ENCODE data around the gene ARHGAP10.

Gene ARHGAP10

DNA sequence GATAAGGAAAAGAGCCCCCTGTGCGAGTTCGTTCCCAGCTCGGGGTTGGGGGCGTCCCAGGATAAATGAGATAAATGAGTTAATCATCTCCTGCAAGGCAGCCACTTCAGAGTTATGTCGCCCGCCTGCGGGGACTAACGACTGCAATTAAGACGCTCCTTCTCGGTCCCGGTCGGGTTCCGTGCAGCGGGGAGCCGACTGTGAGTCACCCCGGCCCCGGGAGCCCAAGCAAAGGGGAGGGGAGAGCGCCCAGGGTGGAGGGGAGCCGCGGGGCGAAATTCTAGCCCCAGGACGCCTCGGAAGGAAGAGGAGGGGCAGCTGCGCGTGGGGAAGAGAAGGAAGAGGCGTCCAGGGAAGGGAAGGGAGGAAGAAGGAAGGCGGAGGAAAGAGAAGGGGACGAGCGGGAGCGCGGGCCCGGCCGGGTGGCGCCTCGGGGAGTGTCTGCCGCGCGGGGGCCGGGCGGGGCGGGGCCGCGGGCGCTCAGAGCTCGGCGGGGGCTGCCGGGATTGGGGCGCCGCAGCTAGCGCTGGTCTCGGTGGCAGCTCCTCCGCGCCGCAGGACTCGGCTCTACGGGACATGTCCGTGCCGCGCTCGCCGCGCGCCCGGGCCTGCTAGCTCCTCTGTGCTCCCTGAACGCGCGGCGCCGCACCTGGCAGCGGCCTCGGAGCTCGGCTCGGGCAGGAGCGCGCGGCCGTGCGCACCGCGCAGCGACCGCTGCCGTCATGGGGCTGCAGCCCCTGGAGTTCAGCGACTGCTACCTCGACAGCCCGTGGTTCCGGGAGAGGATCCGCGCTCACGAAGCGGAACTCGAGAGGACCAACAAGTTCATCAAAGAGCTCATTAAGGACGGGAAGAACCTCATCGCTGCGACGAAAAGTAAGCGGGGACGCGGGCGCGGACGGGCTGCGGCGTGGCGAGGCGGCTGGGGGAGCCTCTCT lies at the start of gene ARHGAP10:
Gene ARHGAP10 (plus strand): TSS at position 509 of the 938 bp plus-strand sequence. CDS start 214 bp downstream, at position 723.
- peak; percentile 79 for DNase-seq

GRCh38 chr4:147682755-147683154 lies 49.1 kb upstream of the ARHGAP10 start:
- no peak for DNase-seq

GRCh38 chr4:147683188-147683591 lies 48.7 kb upstream of the ARHGAP10 start:
- no peak for DNase-seq

DNA sequence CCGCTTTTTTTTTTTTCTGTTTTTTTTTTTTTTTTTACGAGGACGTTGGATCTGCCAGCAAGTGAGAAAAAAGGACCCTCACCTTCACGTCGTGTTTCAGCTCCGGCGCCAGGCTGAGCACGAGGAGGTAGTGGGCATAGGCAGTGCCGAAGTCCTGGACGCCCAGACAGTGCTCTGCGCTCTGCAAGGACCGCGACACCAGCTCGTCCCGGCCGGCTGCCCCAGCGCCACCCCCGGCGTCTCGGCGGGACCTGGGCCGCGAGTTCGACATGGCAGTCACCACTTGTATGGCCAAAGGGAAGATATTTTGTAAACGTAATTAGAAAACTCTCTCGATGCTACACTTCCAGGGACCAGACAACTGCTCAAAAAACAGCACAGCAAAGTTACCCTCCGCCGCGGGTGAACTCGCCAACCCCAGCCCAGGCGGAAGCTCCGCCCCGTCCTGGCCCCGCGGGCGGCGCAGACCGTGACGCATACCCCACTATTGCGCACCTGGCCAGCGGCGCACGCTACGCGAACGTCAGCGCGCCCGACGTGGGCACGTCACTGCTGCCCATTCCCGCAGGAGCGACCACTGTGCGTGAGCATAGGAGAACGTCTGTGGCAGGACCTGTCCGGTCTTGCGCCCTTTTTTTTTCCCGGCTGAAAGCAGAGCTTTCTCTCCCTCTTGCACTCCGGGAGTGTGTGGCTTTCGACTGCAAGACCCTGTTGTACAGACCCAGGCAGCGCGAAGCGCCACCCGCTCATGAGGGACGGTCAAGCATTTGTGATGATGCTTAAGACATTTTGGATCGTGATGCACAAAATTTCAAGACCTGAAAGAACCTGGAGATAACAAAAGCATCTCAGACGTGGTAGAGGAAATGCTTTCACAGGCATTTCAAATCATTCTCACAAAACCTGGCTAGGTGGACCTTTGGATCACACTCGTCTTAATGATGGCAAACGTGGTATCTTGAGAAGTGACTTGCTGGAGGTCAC lies 47.9 kb upstream of the ARHGAP10 start, which contains the start of gene PRMT9:
Gene PRMT9 (minus strand): TSS at position 447 of the 984 bp plus-strand sequence. CDS start 176 bp downstream, at position 271.
- peak; percentile 74 for DNase-seq

DNA sequence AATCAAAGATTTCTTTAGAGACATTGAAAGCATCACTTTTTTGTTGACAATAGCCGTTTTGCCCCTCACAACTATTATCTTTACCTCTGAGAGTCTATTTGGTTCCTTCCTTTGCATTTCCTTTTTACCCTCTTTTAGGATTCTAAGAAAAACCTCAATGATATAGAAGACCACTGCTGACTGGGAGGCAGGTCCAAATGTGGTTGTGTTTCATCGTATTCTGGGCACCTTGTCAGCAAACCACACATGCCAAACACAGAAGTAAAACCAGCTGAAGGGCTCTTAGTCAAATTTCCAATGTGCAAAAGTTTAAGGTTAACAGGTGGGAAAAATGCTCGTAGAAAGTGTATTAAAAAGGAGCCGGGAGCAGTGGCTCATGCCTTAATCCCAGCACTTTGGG lies 42.8 kb upstream of the ARHGAP10 start:
- no peak for DNase-seq

DNA sequence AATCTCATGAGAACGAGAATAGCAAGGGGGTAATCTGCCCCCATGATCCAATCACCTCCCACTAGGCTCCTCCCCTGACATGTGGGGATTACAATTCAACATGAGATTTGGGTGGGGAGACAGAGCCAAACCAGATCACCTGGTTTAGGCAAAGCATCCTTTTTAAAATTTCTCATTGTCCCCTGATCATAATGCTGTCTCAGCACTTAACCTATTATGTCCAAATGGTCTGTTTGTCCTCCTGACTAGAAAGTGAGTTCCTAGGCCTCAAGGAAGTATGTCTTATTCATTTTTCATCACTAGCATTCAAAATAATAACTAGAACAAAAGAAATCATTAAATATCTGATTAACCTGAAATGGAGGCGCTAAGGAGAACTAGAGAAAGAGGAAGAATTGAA lies 40.1 kb upstream of the ARHGAP10 start:
- no peak for DNase-seq

GRCh38 chr4:147693218-147693617 lies 38.7 kb upstream of the ARHGAP10 start:
- no peak for DNase-seq

DNA sequence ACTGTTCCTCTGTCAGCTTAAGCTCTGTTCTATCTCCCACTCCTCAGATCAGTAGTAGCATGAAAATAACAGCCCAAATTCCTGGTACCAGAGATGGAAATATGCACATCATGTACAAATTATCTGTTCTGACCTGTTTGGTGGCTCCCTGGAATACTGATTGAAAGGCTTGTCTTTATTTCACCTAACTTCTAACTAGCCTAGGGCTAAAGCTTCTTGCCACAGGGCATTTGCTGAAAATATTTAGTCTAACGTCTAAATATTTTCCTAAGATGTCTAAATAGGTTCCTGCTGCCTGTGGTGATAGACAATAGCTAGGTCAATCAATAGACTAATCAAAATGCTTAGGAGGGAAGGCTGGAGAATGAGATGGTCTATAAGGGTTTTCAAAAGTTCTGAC lies 35.0 kb upstream of the ARHGAP10 start:
- no peak for DNase-seq

- DNase-seq, result no peak
These were observed 27.0 kb upstream of the ARHGAP10 start for GRCh38 chr4:147704846-147705245.

DNA sequence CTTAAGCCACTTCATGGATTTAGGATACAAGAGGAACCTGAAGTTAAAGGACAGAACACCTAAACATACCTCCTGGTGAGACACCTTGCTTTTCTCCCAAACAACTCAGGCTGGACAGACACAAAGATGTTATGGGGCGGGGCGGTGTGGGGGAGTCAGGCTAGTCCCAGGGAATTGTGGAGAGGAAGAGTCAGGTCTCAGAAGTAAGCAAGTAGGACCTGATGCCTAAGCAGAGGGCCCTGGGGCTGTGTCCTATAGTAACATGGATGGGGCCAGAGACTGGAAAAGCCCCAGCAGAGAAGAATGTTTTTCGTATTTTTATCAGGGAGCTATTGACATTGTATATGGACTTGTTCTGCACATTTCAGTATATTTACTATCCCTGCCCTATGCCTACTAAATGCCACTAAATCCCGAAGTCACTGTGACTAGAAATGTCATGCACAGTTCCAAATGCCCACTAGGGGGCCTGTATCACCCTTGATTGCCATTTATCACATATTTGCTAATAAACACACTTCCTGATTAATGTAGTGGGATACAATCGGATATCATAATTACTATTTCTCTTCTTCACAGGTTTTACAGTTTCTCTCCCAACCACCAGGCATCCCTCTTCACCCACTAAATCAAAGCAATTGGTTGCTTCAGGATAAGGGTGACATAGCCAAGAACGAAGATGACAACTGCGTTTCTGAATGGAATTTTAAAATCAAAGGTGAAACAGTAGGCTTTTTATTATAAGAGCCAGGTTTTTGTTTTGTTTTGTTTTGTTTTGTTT lies 23.8 kb upstream of the ARHGAP10 start:
- DNase-seq, result peak; percentile 33

DNA sequence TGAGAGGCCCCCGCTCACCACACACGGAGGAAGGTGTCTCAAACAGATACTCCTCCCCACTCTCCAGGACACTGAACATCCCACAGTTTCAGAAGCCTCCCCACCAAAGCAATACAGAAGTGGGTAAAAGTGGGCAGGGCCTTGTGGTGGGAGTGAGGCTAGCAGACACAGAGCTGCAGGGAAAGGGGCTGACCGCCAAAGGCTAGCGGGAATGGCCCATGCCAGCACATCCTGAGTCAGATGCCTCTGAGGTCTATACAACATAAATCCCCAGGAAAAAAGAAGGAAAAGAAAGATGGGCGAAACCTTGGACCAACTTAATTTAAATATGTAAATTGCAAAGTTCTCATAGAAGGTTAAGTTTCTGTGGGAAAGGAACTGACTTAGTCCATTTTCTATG lies 21.9 kb upstream of the ARHGAP10 start:
- DNase-seq, result peak; percentile 68

DNA sequence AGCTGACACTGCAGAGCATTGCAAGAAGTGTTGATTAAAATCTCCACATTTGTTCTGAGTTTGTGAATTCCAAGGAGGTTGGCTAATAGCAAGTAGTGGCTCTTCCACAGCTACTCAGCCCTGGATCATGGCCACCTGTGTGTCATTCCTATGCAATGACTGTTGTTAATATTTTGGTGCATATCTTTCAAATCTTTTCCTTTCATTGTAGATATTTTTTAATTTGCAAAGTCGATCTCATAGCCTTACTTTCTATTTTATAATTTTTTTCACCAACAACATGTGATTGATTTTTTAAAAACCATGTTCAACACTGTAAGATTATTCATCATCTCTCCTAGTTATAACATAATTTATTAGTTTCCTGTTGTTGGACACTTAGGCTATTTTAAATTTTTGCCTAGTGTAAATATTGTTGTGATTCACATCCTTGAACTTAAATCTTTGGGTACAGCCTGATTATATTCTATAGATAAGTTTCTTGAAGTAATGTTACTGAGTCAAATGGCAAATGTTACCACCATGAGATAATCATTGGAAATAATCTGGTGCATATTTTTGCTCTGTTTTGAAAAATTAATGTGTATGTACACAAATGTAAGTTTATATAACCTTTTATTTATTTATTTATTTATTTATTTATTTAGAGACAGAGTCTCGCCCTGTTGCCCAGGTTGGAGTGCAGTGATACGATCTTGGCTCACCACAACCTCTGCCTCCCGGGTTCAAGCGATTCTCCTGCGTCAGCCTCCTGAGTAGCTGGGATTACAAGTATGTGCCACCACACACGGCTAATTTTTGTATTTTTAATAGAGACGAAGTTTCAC lies 17.1 kb upstream of the ARHGAP10 start:
- DNase-seq, result peak; percentile 81

DNA sequence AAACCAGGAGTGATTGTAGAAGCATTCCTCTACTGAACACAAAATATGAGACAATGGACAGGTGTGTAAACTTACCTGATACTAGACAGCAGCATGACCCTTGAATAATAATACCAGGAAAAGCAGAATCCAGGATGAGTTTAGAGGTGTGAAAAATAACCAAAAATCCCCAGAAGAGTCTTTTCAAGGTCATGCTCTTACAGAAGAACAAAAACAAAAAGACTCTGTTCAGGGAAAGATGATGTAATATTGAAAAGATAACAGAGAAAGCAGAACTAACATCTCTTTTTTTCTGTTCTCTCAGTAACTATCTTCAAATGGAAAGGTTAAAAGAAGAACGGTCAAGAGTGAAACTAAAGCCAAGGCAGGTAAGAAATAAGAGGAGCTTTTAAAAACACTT lies 14.0 kb upstream of the ARHGAP10 start:
- DNase-seq, result no peak

DNA sequence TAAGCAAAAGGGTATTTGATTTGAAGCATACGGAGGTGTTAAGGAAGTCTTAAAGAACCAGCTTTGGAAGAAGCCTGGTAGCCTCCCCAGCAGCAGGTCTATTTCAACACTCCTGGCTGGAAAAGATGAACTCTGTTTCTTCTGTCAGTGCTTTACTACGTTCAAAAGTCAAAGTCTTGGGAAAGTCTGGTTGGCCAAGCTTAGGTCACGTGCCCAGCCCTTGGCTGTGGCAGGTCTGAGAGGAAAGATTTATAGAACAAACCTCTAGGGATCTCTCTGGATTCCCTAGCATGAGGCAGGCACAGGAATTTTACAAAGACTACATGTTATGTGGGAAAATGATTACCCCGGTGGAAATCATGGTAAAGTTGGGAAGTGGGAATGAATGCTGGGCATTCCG lies 8.6 kb upstream of the ARHGAP10 start:
- DNase-seq, result no peak

- no peak for DNase-seq
These were observed 7.3 kb upstream of the ARHGAP10 start for GRCh38 chr4:147724468-147725201.

- peak; percentile 41 for DNase-seq
These were observed 6.2 kb upstream of the ARHGAP10 start for GRCh38 chr4:147725673-147726072.

GRCh38 chr4:147727476-147728028 lies 4.3 kb upstream of the ARHGAP10 start:
- DNase-seq, result no peak

DNA sequence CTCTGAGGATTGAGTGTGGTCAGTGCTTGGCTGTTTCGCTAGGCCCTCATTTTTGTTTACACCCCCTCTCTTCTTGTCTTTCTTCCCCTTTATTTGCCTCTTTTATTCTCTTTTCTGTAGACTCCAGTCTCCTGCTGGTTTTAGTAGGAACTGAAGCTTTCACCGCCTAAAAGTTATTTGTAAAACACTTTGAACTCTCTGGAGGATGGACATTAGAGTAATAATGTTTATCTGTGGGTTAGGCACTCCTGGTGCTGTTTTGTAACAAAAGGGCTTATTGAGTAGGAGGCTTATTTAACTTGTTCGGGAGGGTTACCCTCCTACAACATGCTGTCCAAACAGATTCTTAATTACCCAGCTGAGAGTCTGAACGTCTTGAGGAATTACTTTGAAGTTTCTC lies 1.6 kb upstream of the ARHGAP10 start:
- no peak for DNase-seq

GRCh38 chr4:147732518-147733235 lies 789 bp downstream of the ARHGAP10 start:
- no peak for DNase-seq

Measured in HCEC 1CT (cell line).